Ovary (tissue), 9 donors: ENCODE measurements around the gene CCDC149. TPM values are rescaled to one million over a fixed set of nuclear protein-coding genes. Genes with fewer than 3 reads are reported as not detected.

Source experiments
- DNase-seq, 5 donors: peaks; one replicate each; pipeline ENCODE4 v3.0.0-alpha.2; 2019 to 2020
- H3K27ac ChIP-seq, 2 donors: fragments of 200-600 bp; one replicate each; pipeline versions ENCODE4 v1.5.1 to v1.8.0; 2019 to 2022
- H3K27me3 ChIP-seq: fragments of 200-600 bp; one replicate; pipeline ENCODE4 v1.8.0; 2022
- H3K36me3 ChIP-seq: fragments of 200-600 bp; sonication (generic); one replicate; pipeline ENCODE4 v1.5.1; 2019
- H3K4me1 ChIP-seq: one replicate; pipeline ENCODE4 v1.8.1; 2013; ENCODE audit warnings: mild to moderate bottlenecking, moderate library complexity; ENCODE audit not compliant: insufficient read depth
- H3K4me3 ChIP-seq: fragments of 200-600 bp; sonication (generic); one replicate; pipeline ENCODE4 v1.5.1; 2017
- H3K9me3 ChIP-seq, 2 donors: fragments of 200-600 bp in 1 of 2; sonication (generic) in 1 of 2; one replicate each; pipeline versions ENCODE4 v1.5.1 to v1.8.1; 2013 to 2019; ENCODE audit warnings: mild to moderate bottlenecking in 1 of 2, moderate library complexity in 1 of 2
- CTCF ChIP-seq, 3 donors: fragments of 450-650 bp in 2 of 3; fragments of 200-600 bp in 1 of 3; IDR thresholded peaks; one replicate each; pipeline versions ENCODE4 v1.5.1 to v1.8.0; 2016 to 2022; ENCODE audit warnings: antibody characterized with exemption in 3 of 3, mild to moderate bottlenecking in 1 of 3
- EP300 ChIP-seq: sonication (generic); formaldehyde crosslinking; IDR thresholded peaks from one replicate; pipeline ENCODE4 v1.6.1; 2017; ENCODE audit warnings: antibody characterized with exemption
- POLR2A ChIP-seq: fragments of 450-650 bp; IDR thresholded peaks from one replicate; pipeline ENCODE4 v1.6.1; 2017; ENCODE audit warnings: antibody characterized with exemption, mild to moderate bottlenecking, moderate library complexity
- WGBS, 3 donors: extraction: QIAGEN DNeasy Blood & Tissue Kit in 1 of 3; methylation state at CpG; one replicate each; pipeline versions ENCODE4 v1.1.5 to v1.1.7; 2013 to 2017; 5-methylcytosine and 5-hydroxymethylcytosine counted together
- intact Hi-C, 4 donors: fragments of 100-400 bp; cut with DNase I; formaldehyde crosslinking; loops; one replicate each; pipeline versions ENCODE4 v1.11.0 to v1.15.1; 2022 to 2023
- polyA plus RNA-seq, 2 donors: library from polyadenylated mRNA; stranded (reverse); fragments of 200-250 nt in 1 of 2; fragments of 350-450 nt in 1 of 2; fragmentation: Illumina TruSeq in 1 of 2; extraction: RNeasy Lipid Tissue Mini Kit (QIAGEN cat#74804) in 1 of 2; gene quantifications; one replicate each; pipeline ENCODE4 v1.2.3, GENCODE V29; 2013 to 2014
- total RNA-seq, 7 donors: library from RNA; depleted of rRNA in 2 of 7; stranded (reverse); fragments of >200 nt in 2 of 7; fragmentation: NEBNext Ultra II Directional in 3 of 7; extraction: Animal tissue kit (Norgen Biotek cat#: 25700) in 3 of 7; gene quantifications; one replicate each; pipeline versions ENCODE4 v1.1.0 to v1.2.4, GENCODE V29; 2016 to 2023
- donor health status: DM: no; HTN: no; CAD: no; lungs with moderate emphysema.
- donor health status: DM: no; HTN: no; CAD: no.
- donor health status: Bipolar disorder and iron deficiency.
- donor health status: DM: yes; HTN: yes; CAD: no.
- donor health status: DM: no; HTN: no; CAD: no.
- donor health status: DM: yes; HTN: yes; CAD: no.

CCDC149 gene
- total and polyA plus RNA-seq, 9 donors: 6.2 to 21.7 (median 17.5) TPM

DNA sequence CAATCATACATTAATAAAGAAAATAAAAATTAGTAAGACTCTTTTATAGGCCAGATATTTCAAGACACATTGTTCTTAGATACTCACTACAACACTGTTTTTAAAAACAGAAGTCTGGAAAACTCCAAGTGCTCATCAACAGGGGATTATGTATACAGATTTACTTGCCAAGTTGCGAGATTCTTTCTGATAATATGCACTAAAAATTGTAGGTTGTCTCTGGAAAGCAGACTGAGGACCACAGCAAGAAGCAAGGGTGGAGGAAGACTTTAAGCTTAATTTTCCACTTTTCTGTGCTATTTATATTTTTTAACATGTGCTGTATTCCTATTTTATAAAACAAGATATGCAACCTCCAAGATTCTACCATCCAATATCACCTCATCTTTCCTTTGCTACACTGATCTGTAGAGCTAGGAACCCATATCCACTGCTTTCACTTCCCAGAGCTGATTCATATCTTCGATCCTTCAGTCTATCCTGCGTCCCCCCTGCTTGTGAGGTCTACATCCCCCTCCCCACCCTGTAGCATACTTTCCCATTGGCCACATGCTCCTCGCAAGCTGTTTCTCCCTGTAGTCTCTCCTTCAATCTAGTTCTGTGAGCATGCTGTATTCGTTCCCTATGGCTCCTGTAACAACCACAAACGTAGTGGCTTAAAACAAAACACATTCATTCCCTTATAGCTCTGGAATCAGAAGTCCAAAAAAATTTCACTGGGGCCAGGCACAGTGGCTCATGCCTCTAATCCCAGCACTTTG is 101.8 kb downstream of the CCDC149 start:
- DNase-seq: no peak
- H3K27ac ChIP-seq: no peak overlapping the region
- intact Hi-C loops: no loop called here

DNA sequence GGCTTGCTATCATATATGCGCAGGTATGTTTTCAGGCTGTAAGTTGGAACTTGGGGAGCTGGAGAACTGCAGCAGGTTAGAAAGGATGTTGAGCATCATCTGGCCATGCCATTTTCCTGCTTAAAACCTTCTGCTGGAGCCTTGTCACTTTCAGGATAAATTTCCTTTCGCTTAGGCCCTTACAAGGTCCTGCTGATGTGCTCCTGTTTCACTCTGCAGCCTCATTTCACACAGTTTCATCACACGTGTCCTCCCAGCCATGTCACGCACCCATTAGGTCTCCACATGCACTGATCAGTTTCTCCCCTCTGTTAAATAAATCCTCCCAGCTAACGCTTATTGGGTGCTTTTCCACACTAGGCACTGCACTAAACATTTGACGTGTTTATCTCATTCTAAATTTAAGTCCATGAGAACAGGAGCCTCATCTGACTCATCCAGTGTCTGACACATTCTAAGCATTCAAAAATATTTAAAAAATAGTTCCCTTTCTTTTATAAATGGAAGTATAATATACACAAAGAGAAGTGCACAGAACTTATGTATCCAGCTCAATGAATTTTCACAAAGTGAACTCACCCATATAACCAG is 102.9 kb downstream of the CCDC149 start:
- Histone ChIP-seq H3K27me3 (no peaks in the 10 kb centered on the region), H3K4me1 (no peaks in the 10 kb centered on the region), H3K27ac (no peak overlapping the region), H3K4me3 (no peak overlapping the region), H3K36me3 (no peaks in the 10 kb centered on the region), H3K9me3 (no peaks in the 10 kb centered on the region)
- TF ChIP-seq CTCF (IDR thresholded peaks at IDR 0.05): no peak
- TF ChIP-seq POLR2A: no peak
- TF ChIP-seq EP300: no peak
- WGBS, 3 donors: 86 to 89% (median 88%) methylated on average over 6 of the region's 6 CpGs
- intact Hi-C loops: no loop called here
- DNase-seq: no peak

More for the DNA sequence above, 101.8 kb downstream of the CCDC149 start:
- no peaks in the 10 kb centered on the region for H3K27me3 ChIP-seq
- 91 to 93% (median 91%) methylated on average over 6 of the region's 6 CpGs for WGBS, 3 donors
- H3K4me3 ChIP-seq: no peak overlapping the region
- TF ChIP-seq POLR2A (no peak), CTCF (IDR thresholded peaks at IDR 0.05) (no peak), EP300 (no peak)
- H3K36me3 ChIP-seq: no peaks in the 10 kb centered on the region
- H3K4me1 ChIP-seq: no peaks in the 10 kb centered on the region
- no peaks in the 10 kb centered on the region for H3K9me3 ChIP-seq

- H3K27ac ChIP-seq: no peak overlapping the region
- intact Hi-C loops: no loop called here
- TF ChIP-seq POLR2A (no peak), CTCF (IDR thresholded peaks at IDR 0.05) (no peak), EP300 (no peak)
- H3K4me3 ChIP-seq: no peak overlapping the region
- no peaks in the 10 kb centered on the region for H3K27me3 ChIP-seq
- no peaks in the 10 kb centered on the region for H3K4me1 ChIP-seq
- no peaks in the 10 kb centered on the region for H3K9me3 ChIP-seq
- DNase-seq: no peak
- 86 to 95% (median 90%) methylated on average over 2 of the region's 2 CpGs for WGBS, 3 donors
- H3K36me3 ChIP-seq: no peaks in the 10 kb centered on the region
These were observed 103.5 kb downstream of the CCDC149 start for GRCh38 chr4:24809376-24809775.

DNA sequence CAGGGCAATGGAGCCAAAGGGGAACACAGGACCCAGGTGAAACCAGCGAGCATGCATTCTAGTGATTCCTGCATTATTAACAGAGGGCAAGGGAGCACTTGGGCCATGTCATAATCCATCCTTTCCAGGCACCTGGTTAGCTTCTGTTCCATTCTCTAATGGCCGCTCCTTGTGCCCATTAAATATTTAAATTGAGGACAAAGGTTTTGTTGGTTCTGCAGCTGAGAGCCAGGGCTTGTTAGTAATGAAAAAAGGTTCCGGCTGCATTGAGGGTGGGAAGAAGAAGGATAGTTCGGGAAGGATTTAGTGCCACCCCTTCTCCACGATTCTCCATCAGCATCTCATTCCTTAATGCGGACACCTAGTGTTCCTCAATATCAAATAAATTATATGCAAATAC is 103.9 kb downstream of the CCDC149 start:
- TF ChIP-seq CTCF (IDR thresholded peaks at IDR 0.05): no peak
- no peak for TF ChIP-seq POLR2A
- TF ChIP-seq EP300: no peak
- DNase-seq: no peak
- 95 to 99% (median 96%) methylated on average over 6 of the region's 6 CpGs for WGBS, 3 donors
- intact Hi-C loops: no loop called here
- H3K36me3 ChIP-seq: no peaks in the 10 kb centered on the region
- H3K4me1 ChIP-seq: no peaks in the 10 kb centered on the region
- no peaks in the 10 kb centered on the region for H3K9me3 ChIP-seq
- no peak overlapping the region for H3K4me3 ChIP-seq
- H3K27ac ChIP-seq: no peak overlapping the region
- no peaks in the 10 kb centered on the region for H3K27me3 ChIP-seq
